Measurements from ENCODE around the gene MYOM3. TPM values are rescaled to one million over a fixed set of nuclear protein-coding genes. Genes with fewer than 3 reads are reported as not detected.

The MYOM3 gene
- total RNA-seq, 1 experiment from 2014 or later, result 7.9 TPM

DNA sequence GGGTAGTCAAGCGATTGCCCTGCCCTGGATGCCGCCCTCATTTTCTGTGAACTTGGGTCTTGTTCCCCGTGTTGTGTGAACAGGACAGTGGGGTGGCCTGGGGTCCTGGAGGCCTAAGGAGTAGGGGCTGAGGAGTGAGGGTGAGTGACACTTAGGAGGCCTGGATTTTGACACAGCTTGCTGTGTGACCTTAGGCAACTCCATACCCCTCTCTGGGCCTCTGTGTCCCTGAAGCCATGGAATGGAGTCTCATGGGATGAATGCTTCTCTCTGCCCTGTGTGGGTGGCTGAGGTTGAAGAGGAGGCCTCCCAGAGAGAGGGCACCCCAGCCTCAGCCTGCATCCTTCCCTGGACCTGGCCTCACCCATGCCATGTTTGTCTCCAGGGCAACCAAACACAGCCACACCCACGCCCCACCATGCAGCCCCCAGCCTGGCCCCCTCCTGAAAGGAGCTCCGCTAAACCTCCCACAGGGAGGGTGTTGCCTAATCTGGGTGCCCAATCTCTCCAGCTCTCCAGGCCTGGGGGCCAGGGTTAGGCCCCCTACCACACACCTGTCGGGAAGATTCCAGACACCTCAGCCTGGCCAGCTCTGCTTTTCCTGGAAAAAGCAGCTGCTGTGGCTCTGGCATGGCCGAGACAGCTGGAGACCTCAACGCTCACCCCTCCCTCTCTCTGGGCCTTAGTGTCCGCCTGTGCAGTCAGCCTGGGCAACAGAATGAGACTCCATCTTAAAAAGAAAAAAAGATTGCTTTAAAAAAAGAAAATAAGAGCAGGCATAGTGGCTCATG is 9.9 kb downstream of the MYOM3 start:
- Histone ChIP-seq H3K4me1 (ENCODE audit: control insufficient read depth in 1 of 2, insufficient read depth in 2 of 2, low read length in 2 of 2) (peaks cover 0 to 12% of the 10 kb centered on the region in 2 experiments; a peak in 2 of 4 replicates), H2AFZ (ENCODE audit: low read depth, low read length, poor library complexity, severe bottlenecking) (no peak overlapping the region), H3K27me3 (ENCODE audit: insufficient read depth, low read length) (no peaks in the 10 kb centered on the region), H3K9me2 (ENCODE audit: insufficient read depth) (no peaks in the 10 kb centered on the region), H4K20me1 (ENCODE audit: insufficient read depth) (no peaks in the 10 kb centered on the region), H3K79me2 (ENCODE audit: insufficient read depth, low read length) (no peaks in the 10 kb centered on the region), H3K9ac (ENCODE audit: low read length) (no peak overlapping the region), H3K4me2 (ENCODE audit: low read length) (no peak overlapping the region), H3K36me3 (ENCODE audit: control insufficient read depth in 1 of 2, insufficient read depth in 2 of 2, low read length in 2 of 2) (no peaks in the 10 kb centered on the region), H3K27ac (ENCODE audit: low read depth, low read length) (no peak overlapping the region), H3K9me3 (ENCODE audit: control insufficient read depth in 1 of 2, insufficient read depth in 1 of 2, low read depth in 1 of 2, low read length in 2 of 2) (no peaks in the 10 kb centered on the region), H3K4me3 (replicated peaks in 1 of 2; ENCODE audit: low read depth in 1 of 2, low read length in 2 of 2) (no peak overlapping the region)
- TF ChIP-seq ELF1 (IDR thresholded peaks at IDR 0.05; ENCODE audit: borderline replicate concordance, low read depth) (no peak), ZFX (IDR thresholded peaks at IDR 0.05) (no peak), YY1 (IDR thresholded peaks at IDR 0.05; ENCODE audit: extremely low read depth, insufficient replicate concordance, low read depth, low read length) (no peak), CBX3 (IDR thresholded peaks at IDR 0.05; ENCODE audit: low read depth) (no peak), POLR2A (IDR thresholded peaks at IDR 0.05; ENCODE audit: borderline replicate concordance, extremely low read depth, insufficient read depth, insufficient read length) (no peak), POLR2AphosphoS5 (IDR thresholded peaks at IDR 0.05; ENCODE audit: low read depth, low read length) (no peak), JUND (IDR thresholded peaks at IDR 0.05) (no peak), CEBPB (IDR thresholded peaks at IDR 0.05; ENCODE audit: low read depth) (no peak), SRF (IDR thresholded peaks at IDR 0.05; ENCODE audit: low read depth) (no peak), FOSL1 (IDR thresholded peaks at IDR 0.05; ENCODE audit: low read depth) (no peak)
- TF ChIP-seq, protein P1, sequence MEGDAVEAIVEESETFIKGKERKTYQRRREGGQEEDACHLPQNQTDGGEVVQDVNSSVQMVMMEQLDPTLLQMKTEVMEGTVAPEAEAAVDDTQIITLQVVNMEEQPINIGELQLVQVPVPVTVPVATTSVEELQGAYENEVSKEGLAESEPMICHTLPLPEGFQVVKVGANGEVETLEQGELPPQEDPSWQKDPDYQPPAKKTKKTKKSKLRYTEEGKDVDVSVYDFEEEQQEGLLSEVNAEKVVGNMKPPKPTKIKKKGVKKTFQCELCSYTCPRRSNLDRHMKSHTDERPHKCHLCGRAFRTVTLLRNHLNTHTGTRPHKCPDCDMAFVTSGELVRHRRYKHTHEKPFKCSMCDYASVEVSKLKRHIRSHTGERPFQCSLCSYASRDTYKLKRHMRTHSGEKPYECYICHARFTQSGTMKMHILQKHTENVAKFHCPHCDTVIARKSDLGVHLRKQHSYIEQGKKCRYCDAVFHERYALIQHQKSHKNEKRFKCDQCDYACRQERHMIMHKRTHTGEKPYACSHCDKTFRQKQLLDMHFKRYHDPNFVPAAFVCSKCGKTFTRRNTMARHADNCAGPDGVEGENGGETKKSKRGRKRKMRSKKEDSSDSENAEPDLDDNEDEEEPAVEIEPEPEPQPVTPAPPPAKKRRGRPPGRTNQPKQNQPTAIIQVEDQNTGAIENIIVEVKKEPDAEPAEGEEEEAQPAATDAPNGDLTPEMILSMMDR (IDR thresholded peaks at IDR 0.05 in 2 of 3, conservative IDR thresholded peaks at IDR 0.05 in 1 of 3; ENCODE audit: borderline replicate concordance in 1 of 3, insufficient read depth in 1 of 3, low read depth in 2 of 3, low read length in 2 of 3), result no peak
- intact Hi-C loops (cut with micrococcal nuclease), result no loop called here
- ChIA-PET POLR2A (no interaction called here), RAD21 (ENCODE audit: low non-redundant PET in 1 of 2, low total read pairs in 2 of 2, uncharacterized antibody in 2 of 2, unreplicated experiment in 2 of 2) (no interaction called here), CTCF (no interaction called here)
- no TSS peak for BruUV-seq (replicated peaks)
- no peak for ATAC-seq
- no peak for DNase-seq (ENCODE audit: low read depth, low spot score)
